K562 (cell line): ENCODE measurements around the gene BCL2L13. TPM values are rescaled to one million over a fixed set of nuclear protein-coding genes. Genes with fewer than 3 reads are reported as not detected.
A peak's percentile ranks its signal among the peaks of the same experiment; 100 is the strongest.

Experiments used
- ATAC-seq: fragments of 200-7000 bp; cut with Tn5 transposase; 3 replicates; pipeline ENCODE4 v1.9.1; 2020; ENCODE audit warnings: moderate library complexity
- BruUV-seq: library from RNA; stranded (reverse); fragments of 400-500 nt; replicated peaks from 2 replicates; lab custom pipeline; 2021; lab: Mats Ljungman, UMichigan
- CTCF ChIA-PET: fragments of 300-600 bp; formaldehyde crosslinking; extraction: SDS; loops from one replicate; lab custom pipeline; 2021; ENCODE audit warnings: low intra/inter-chr PET ratio; lab: Yijun Ruan, JAX
- POLR2A ChIA-PET: fragments of 300-600, 350-650 bp; sonication (Branson Sonifier 250); formaldehyde crosslinking; extraction: SDS; loops from one replicate; lab custom pipeline; 2021; ENCODE audit warnings: antibody characterized with exemption, inconsistent platforms; lab: Yijun Ruan, JAX
- DNase-seq, 4 experiments: peaks; one replicate each; pipeline versions ENCODE4 v3.0.0 to v3.0.0-alpha.2; 2011 to 2018; ENCODE audit warnings: low spot score in 3 of 4, mixed read lengths in 3 of 4; ENCODE audit errors: extremely low read depth in 1 of 4
- FAIRE-seq: peaks from 2 replicates; lab custom pipeline; 2011; peaks lifted over from hg19 to GRCh38; lab: Jason Lieb, UNC
- H2AFZ ChIP-seq: 2 replicates; pipeline ENCODE4 v1.6.0; 2011; ENCODE audit warnings: low read depth, low read length, control low read depth, inconsistent platforms
- H3K27ac ChIP-seq: fragments of 200-600 bp; 3 replicates; pipeline ENCODE4 v1.8.0; 2011; ENCODE audit warnings: low read depth, mild to moderate bottlenecking, control low read depth, inconsistent platforms, low read length, moderate library complexity, mixed read lengths; ENCODE audit errors: extremely low read depth
- H3K27me3 ChIP-seq, 2 experiments: fragments of 300-600 bp in 1 of 2; 2 replicates in 1 of 2; 3 replicates in 1 of 2; pipeline versions ENCODE4 v1.6.0 to v1.8.0; 2011; ENCODE audit warnings: inconsistent platforms in 2 of 2, low read length in 2 of 2, mild to moderate bottlenecking in 1 of 2, mixed read lengths in 1 of 2, moderate library complexity in 1 of 2; ENCODE audit not compliant: control insufficient read depth in 2 of 2, insufficient read depth in 2 of 2
- H3K36me3 ChIP-seq: fragments of 300-600 bp; 3 replicates; pipeline ENCODE4 v1.8.0; 2011; ENCODE audit warnings: mild to moderate bottlenecking, low read length, inconsistent platforms; ENCODE audit not compliant: control insufficient read depth, insufficient read depth
- H3K4me1 ChIP-seq, 2 experiments: fragments of 200-600 bp in 1 of 2; replicated peaks in 1 of 2; 2 replicates in 1 of 2; 3 replicates in 1 of 2; pipeline versions ENCODE4 v1.5.1 to v1.8.0; 2011; ENCODE audit warnings: inconsistent platforms in 2 of 2, low read length in 2 of 2, mild to moderate bottlenecking in 1 of 2, mixed read lengths in 1 of 2, moderate library complexity in 1 of 2; ENCODE audit not compliant: control insufficient read depth in 2 of 2, insufficient read depth in 2 of 2
- H3K4me2 ChIP-seq: 2 replicates; pipeline ENCODE4 v1.6.1; 2011; ENCODE audit warnings: low read length, control low read depth, inconsistent platforms, mixed read lengths; ENCODE audit not compliant: insufficient read depth
- H3K4me3 ChIP-seq: fragments of 200-600 bp; sonication (generic), shearing (Covaris generic); 2 replicates; pipeline ENCODE4 v1.5.1; 2016; ENCODE audit warnings: control low read depth, inconsistent platforms
- H3K79me2 ChIP-seq: fragments of 200-600 bp; 3 replicates; pipeline ENCODE4 v1.8.0; 2011; ENCODE audit warnings: low read length, inconsistent platforms; ENCODE audit not compliant: control insufficient read depth, insufficient read depth
- H3K9ac ChIP-seq, 2 experiments: 2 replicates each; pipeline versions ENCODE4 v1.6.0 to v1.6.1; 2011; ENCODE audit warnings: low read depth in 2 of 2, low read length in 2 of 2, control low read depth in 1 of 2, inconsistent platforms in 1 of 2, mild to moderate bottlenecking in 1 of 2, mixed read lengths in 1 of 2; ENCODE audit not compliant: insufficient read depth in 1 of 2
- H3K9me1 ChIP-seq: one replicate; pipeline ENCODE4 v1.6.0; 2011; ENCODE audit warnings: inconsistent platforms, mild to moderate bottlenecking, low read length, moderate library complexity; ENCODE audit not compliant: control insufficient read depth, insufficient read depth
- H3K9me3 ChIP-seq: replicated peaks from 2 replicates; pipeline ENCODE4 v1.5.1; 2011; ENCODE audit warnings: low read depth, low read length, inconsistent platforms; ENCODE audit not compliant: control insufficient read depth, insufficient read depth
- H4K20me1 ChIP-seq: replicated peaks from 2 replicates; pipeline ENCODE4 v1.6.1; 2011; ENCODE audit warnings: low read length, inconsistent platforms, mixed read lengths; ENCODE audit not compliant: control insufficient read depth, insufficient read depth
- DIDO1 ChIP-seq: fragments of 450-650 bp; IDR thresholded peaks from 2 replicates; pipeline ENCODE4 v1.6.1; 2016; ENCODE audit warnings: low read depth, missing biosample characterization, missing genetic modification characterization
- MAFK ChIP-seq: IDR thresholded peaks from 2 replicates; pipeline ENCODE4 v1.6.1; 2011; ENCODE audit warnings: low read length, improper control_type of control experiment
- POLR2AphosphoS5 ChIP-seq: IDR thresholded peaks from 2 replicates; pipeline ENCODE4 v1.6.1; 2011; ENCODE audit warnings: mild to moderate bottlenecking, low read depth, low read length, moderate library complexity; ENCODE audit not compliant: control insufficient read depth, insufficient read depth
- SMAD2 ChIP-seq: fragments of 150-350 bp; IDR thresholded peaks from 2 replicates; pipeline ENCODE4 v1.6.1; 2014; ENCODE audit warnings: low read depth, mild to moderate bottlenecking, low read length
- TSHZ1 ChIP-seq: fragments of 250-450 bp; sonication (Bioruptor Pico); IDR thresholded peaks from 2 replicates; pipeline ENCODE4 v1.4.0; 2020; ENCODE audit warnings: mild to moderate bottlenecking, moderate library complexity
- ZC3H11A ChIP-seq: IDR thresholded peaks from 2 replicates; pipeline ENCODE4 v1.6.1; 2012; ENCODE audit warnings: low read depth, low read length, improper control_type of control experiment
- WGBS: fragments of 100-300 bp; shearing (Covaris generic); methylation state at CpG from one replicate; pipeline ENCODE4 v1.1.6; 2016; ENCODE audit warnings: low coverage, mixed read lengths; ENCODE audit not compliant: insufficient coverage; ENCODE audit errors: missing lambda C conversion rate; 5-methylcytosine and 5-hydroxymethylcytosine counted together
- in situ Hi-C: fragments of 300-500 bp; cut with MboI; formaldehyde crosslinking; loops from 4 replicates; pipeline ENCODE4 v1.15.0; 2018; ENCODE audit warnings: inconsistent platforms, mixed read lengths
- intact Hi-C: fragments of 100-400 bp; cut with micrococcal nuclease; formaldehyde crosslinking; loops from 2 replicates; pipeline ENCODE4 v1.14.2; 2022
- polyA plus RNA-seq, 8 experiments: library from polyadenylated mRNA; depleted of rRNA in 4 of 8; stranded (reverse) in 5 of 8; unstranded in 3 of 8; fragments of >200 nt; fragmentation: Nextera tagmentation in 2 of 8; fragmentation: Illumina TruSeq in 1 of 8; extraction: Ambion mirVana in 2 of 8; extraction: Trizol in 1 of 8; gene quantifications; 2 replicates each; pipeline versions ENCODE4 v1.2.1 to v1.2.3, GENCODE V29; 2011 to 2014; ENCODE audit warnings: inconsistent platforms in 1 of 8, missing spikeins in 1 of 8
- total RNA-seq, 7 experiments: library from RNA; depleted of rRNA in 6 of 7; stranded (reverse); fragments of >200 nt in 6 of 7; fragmentation: Illumina TruSeq in 2 of 7; extraction: Trizol in 2 of 7; gene quantifications; 2 replicates each; pipeline versions ENCODE4 v1.2.1 to v1.2.3, GENCODE V29; 2011 to 2021; ENCODE audit warnings: low replicate concordance in 1 of 7
- TF ChIP-seq, protein P1 (sequence below), 2 experiments: fragments of 450-650 bp; IDR thresholded peaks; 2 replicates each; pipeline ENCODE4 v1.6.1; 2016; ENCODE audit warnings: mild to moderate bottlenecking in 2 of 2, borderline replicate concordance in 1 of 2, low read depth in 1 of 2, moderate library complexity in 1 of 2

Gene BCL2L13
- total and polyA plus RNA-seq, 9 of the 15 experiments (the other 6 are each of a cell fraction or from before 2014, with no cell fraction given) = 41.5 to 63.4 (median 56.5) TPM

- intact Hi-C loops (no loop called here), in situ Hi-C loops (no loop called here)
- H4K20me1 ChIP-seq = no peaks in the 10 kb centered on the region
- H3K9ac ChIP-seq = no peak overlapping the region
- no peak overlapping the region for H3K4me2 ChIP-seq
- no peak for DNase-seq
- no peak overlapping the region for H3K4me3 ChIP-seq
- H3K27me3 ChIP-seq = no peaks in the 10 kb centered on the region
- H3K27ac ChIP-seq = no peak overlapping the region
- FAIRE-seq = no peak
- POLR2A ChIA-PET = interaction anchor here (1.9 kb wide), 1 partner anchor 26 kb away, joined by 7 read pairs; no protein-coding TSS in a partner anchor
- TF ChIP-seq MAFK (no peak), DIDO1 (tag) (no peak), ZC3H11A (no peak), SMAD2 (no peak), TSHZ1 (CRISPR knock-in tag) (no peak), POLR2AphosphoS5 (no peak)
- TF ChIP-seq, protein P1, sequence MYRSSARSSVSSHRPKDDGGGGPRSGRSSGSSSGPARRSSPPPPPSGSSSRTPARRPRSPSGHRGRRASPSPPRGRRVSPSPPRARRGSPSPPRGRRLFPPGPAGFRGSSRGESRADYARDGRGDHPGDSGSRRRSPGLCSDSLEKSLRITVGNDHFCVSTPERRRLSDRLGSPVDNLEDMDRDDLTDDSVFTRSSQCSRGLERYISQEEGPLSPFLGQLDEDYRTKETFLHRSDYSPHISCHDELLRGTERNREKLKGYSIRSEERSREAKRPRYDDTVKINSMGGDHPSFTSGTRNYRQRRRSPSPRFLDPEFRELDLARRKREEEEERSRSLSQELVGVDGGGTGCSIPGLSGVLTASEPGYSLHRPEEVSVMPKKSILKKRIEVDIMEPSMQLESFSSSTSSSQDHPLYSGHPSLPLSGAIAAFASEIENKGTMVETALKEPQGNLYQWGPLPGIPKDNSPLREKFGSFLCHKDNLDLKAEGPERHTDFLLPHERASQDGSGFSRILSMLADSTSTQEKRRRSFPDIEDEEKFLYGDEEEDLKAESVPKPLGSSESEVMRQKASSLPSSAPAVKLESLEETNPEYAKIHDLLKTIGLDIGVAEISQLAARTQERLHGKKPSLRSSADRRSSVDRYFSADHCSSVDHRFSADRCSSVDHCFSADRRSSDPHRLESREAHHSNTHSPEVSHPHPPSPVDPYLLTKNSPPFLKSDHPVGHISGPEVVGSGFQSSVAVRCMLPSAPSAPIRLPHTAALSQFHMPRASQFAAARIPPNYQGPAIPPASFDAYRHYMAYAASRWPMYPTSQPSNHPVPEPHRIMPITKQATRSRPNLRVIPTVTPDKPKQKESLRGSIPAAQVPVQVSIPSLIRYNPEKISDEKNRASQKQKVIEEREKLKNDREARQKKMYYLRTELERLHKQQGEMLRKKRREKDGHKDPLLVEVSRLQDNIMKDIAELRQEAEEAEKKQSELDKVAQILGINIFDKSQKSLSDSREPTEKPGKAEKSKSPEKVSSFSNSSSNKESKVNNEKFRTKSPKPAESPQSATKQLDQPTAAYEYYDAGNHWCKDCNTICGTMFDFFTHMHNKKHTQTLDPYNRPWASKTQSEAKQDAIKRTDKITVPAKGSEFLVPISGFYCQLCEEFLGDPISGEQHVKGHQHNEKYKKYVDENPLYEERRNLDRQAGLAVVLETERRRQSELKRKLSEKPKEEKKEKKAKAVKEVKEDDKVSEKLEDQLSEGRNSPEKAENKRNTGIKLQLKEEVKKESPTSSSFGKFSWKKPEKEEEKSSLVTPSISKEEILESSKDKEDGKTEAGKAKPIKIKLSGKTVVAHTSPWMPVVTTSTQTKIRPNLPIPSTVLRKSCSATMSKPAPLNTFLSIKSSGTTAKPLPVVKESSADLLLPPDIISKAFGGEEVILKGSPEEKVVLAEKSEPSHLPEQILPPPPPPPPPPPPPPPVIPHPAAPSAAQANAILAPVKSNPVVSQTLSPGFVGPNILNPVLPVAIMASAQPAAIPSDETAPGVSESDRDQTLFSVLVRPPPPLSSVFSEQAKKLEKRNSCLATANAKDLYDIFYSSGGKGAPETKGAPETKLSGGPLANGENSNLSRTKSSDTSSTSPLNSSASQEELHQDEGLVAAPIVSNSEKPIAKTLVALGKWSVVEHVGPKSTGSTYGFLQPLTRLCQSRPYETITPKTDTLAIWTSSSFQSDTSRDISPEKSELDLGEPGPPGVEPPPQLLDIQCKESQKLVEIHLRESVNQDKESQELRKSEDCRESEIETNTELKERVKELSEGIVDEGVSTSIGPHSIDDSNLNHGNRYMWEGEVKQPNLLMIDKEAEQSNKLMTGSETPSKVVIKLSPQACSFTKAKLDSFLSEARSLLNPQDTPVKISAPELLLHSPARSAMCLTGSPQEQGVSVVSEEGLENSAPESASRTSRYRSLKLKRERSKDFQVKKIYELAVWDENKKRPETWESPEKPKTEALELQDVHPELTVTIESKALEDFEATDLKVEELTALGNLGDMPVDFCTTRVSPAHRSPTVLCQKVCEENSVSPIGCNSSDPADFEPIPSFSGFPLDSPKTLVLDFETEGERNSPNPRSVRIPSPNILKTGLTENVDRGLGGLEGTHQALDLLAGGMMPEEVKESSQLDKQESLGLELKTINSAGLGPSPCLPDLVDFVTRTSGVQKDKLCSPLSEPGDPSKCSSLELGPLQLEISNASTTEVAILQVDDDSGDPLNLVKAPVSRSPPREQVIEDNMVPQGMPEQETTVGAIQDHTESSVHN (IDR thresholded peaks at IDR 0.05; ENCODE audit: borderline replicate concordance in 1 of 2, low read depth in 1 of 2) = no peak
- TF ChIP-seq, all 486 proteins: peak for 0
- Histone ChIP-seq H2AFZ (no peak overlapping the region), H3K4me1 (no peaks in the 10 kb centered on the region; a peak in 1 of 5 replicates), H3K9me3 (peaks cover 8% of the 10 kb centered on the region), H3K36me3 (peaks cover 64% of the 10 kb centered on the region), H3K9me1 (no peaks in the 10 kb centered on the region), H3K79me2 (peaks cover 6% of the 10 kb centered on the region; the same call in 1 of the 3 replicates)
- BruUV-seq = TSS peak; percentile 7
- 80% methylated on average over 3 of the region's 3 CpGs for WGBS
- ATAC-seq = no peak
- CTCF ChIA-PET = no interaction called here
These were observed 27.3 kb downstream of the BCL2L13 start for GRCh38 chr22:17665854-17666253.
